ENCODE data around the gene UBE2E3. TPM values are rescaled to one million over a fixed set of nuclear protein-coding genes. Genes with fewer than 3 reads are reported as not detected.

The UBE2E3 gene
- total and polyA plus RNA-seq, 2 experiments from 2014 or later: 151 to 211 TPM

GRCh38 chr2:180960982-180961381 is 19.4 kb upstream of the UBE2E3 start:
- Histone ChIP-seq H3K4me1 (ENCODE audit: insufficient read depth) (no peaks in the 10 kb centered on the region), H3K4me2 (no peak overlapping the region), H3K79me2 (no peaks in the 10 kb centered on the region), H3K36me3 (replicated peaks; ENCODE audit: insufficient read depth, low read depth) (no peaks in the 10 kb centered on the region), H3K9me3 (ENCODE audit: low read depth) (no peaks in the 10 kb centered on the region), H3K27me3 (no peaks in the 10 kb centered on the region), H3K27ac (no peak overlapping the region), H3K9me2 (replicated peaks; ENCODE audit: insufficient read depth) (no peaks in the 10 kb centered on the region), H4K20me1 (ENCODE audit: insufficient read depth, poor library complexity, severe bottlenecking) (no peaks in the 10 kb centered on the region), H2AFZ (no peak overlapping the region), H3K4me3 (no peak overlapping the region)
- DNase-seq (ENCODE audit: low spot score): no peak
- 88% methylated on average over 3 of the region's 3 CpGs for WGBS (ENCODE audit: low lambda C conversion rate, missing lambda C conversion rate)
- TF ChIP-seq CTCF (IDR thresholded peaks at IDR 0.05; ENCODE audit: poor library complexity) (no peak), EZH2 (IDR thresholded peaks at IDR 0.05; ENCODE audit: borderline replicate concordance) (no peak), EZH2phosphoT487 (IDR thresholded peaks at IDR 0.05; ENCODE audit: low read depth, severe bottlenecking, unreplicated experiment) (no peak)

- H3K4me2 ChIP-seq: no peak overlapping the region
- H4K20me1 ChIP-seq (ENCODE audit: insufficient read depth, poor library complexity, severe bottlenecking): no peaks in the 10 kb centered on the region
- no peak overlapping the region for H2AFZ ChIP-seq
- H3K79me2 ChIP-seq: no peaks in the 10 kb centered on the region
- no peak overlapping the region for H3K4me3 ChIP-seq
- no peak overlapping the region for H3K27ac ChIP-seq
- no peaks in the 10 kb centered on the region for H3K27me3 ChIP-seq
- no peaks in the 10 kb centered on the region for H3K4me1 ChIP-seq (ENCODE audit: insufficient read depth)
- DNase-seq (ENCODE audit: low spot score): no peak
- TF ChIP-seq CTCF (IDR thresholded peaks at IDR 0.05; ENCODE audit: poor library complexity) (no peak), EZH2 (IDR thresholded peaks at IDR 0.05; ENCODE audit: borderline replicate concordance) (no peak), EZH2phosphoT487 (IDR thresholded peaks at IDR 0.05; ENCODE audit: low read depth, severe bottlenecking, unreplicated experiment) (no peak)
- WGBS (ENCODE audit: low lambda C conversion rate, missing lambda C conversion rate): 80% methylated on average over 4 of the region's 4 CpGs
- H3K9me3 ChIP-seq (ENCODE audit: low read depth): no peaks in the 10 kb centered on the region
- H3K36me3 ChIP-seq (replicated peaks; ENCODE audit: insufficient read depth, low read depth): no peaks in the 10 kb centered on the region
- no peaks in the 10 kb centered on the region for H3K9me2 ChIP-seq (replicated peaks; ENCODE audit: insufficient read depth)
These were observed 17.6 kb upstream of the UBE2E3 start for GRCh38 chr2:180962727-180963314.

GRCh38 chr2:180966378-180966777 is 14.0 kb upstream of the UBE2E3 start:
- Histone ChIP-seq H3K27me3 (no peaks in the 10 kb centered on the region), H3K27ac (no peak overlapping the region), H3K79me2 (no peaks in the 10 kb centered on the region), H3K9me3 (ENCODE audit: low read depth) (no peaks in the 10 kb centered on the region), H3K4me1 (ENCODE audit: insufficient read depth) (no peaks in the 10 kb centered on the region), H3K4me2 (no peak overlapping the region), H3K4me3 (no peak overlapping the region), H4K20me1 (ENCODE audit: insufficient read depth, poor library complexity, severe bottlenecking) (no peaks in the 10 kb centered on the region), H3K36me3 (replicated peaks; ENCODE audit: insufficient read depth, low read depth) (no peaks in the 10 kb centered on the region), H3K9me2 (replicated peaks; ENCODE audit: insufficient read depth) (no peaks in the 10 kb centered on the region), H2AFZ (no peak overlapping the region)
- WGBS (ENCODE audit: low lambda C conversion rate, missing lambda C conversion rate): 85% methylated on average over 3 of the region's 3 CpGs
- DNase-seq (ENCODE audit: low spot score): no peak
- TF ChIP-seq EZH2phosphoT487 (IDR thresholded peaks at IDR 0.05; ENCODE audit: low read depth, severe bottlenecking, unreplicated experiment) (no peak), CTCF (IDR thresholded peaks at IDR 0.05; ENCODE audit: poor library complexity) (no peak), EZH2 (IDR thresholded peaks at IDR 0.05; ENCODE audit: borderline replicate concordance) (no peak)

All from hepatocyte (in vitro differentiated cells).